Fibroblast of mammary gland (primary cell): ENCODE measurements around the gene CCR6.

Source experiments
- DNase-seq: peaks from one replicate; pipeline ENCODE4 v3.0.0-alpha.2; 2010; ENCODE audit warnings: low read depth
- H3K4me3 ChIP-seq: 2 replicates; pipeline ENCODE4 v1.5.1; 2011; ENCODE audit warnings: low read depth, mild to moderate bottlenecking, low read length, moderate library complexity; ENCODE audit not compliant: control insufficient read depth
- CTCF ChIP-seq: conservative IDR thresholded peaks from 2 replicates; pipeline ENCODE4 v1.5.1; 2011; ENCODE audit warnings: low read depth, low read length, inconsistent platforms; ENCODE audit not compliant: control insufficient read depth, insufficient read depth

Gene CCR6

GRCh38 chr6:167093922-167094432 is 28.9 kb upstream of the CCR6 start:
- TF ChIP-seq CTCF: no peak
- no peak for DNase-seq
- no peak overlapping the region for H3K4me3 ChIP-seq

GRCh38 chr6:167094436-167094819 is 28.5 kb upstream of the CCR6 start:
- no peak overlapping the region for H3K4me3 ChIP-seq
- DNase-seq: no peak
- TF ChIP-seq CTCF: no peak

GRCh38 chr6:167094820-167095637 is 27.9 kb upstream of the CCR6 start:
- no peak for DNase-seq
- TF ChIP-seq CTCF: no peak
- H3K4me3 ChIP-seq: no peak overlapping the region

GRCh38 chr6:167095888-167096287 is 27.0 kb upstream of the CCR6 start:
- TF ChIP-seq CTCF: no peak
- DNase-seq: no peak
- H3K4me3 ChIP-seq: no peak overlapping the region

DNA sequence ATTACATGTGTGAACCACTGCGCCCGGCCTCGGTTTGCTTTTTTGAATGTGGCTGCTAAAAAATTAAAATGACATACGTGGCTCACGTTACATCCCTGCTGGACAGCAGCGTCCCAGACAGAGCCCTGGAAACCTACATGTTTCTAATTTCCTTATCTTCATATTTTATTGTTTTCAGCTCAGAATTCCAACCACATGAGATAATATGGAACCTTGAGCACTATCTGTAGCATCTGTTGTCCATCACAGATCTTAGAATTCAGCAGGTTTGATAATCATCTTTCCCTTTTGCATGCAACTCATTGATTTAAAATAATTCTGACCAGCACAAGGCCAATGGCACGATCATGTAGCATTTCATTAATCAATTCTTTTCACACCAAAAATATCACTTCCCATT is 25.9 kb upstream of the CCR6 start:
- H3K4me3 ChIP-seq: no peak overlapping the region
- no peak for TF ChIP-seq CTCF
- no peak for DNase-seq

DNA sequence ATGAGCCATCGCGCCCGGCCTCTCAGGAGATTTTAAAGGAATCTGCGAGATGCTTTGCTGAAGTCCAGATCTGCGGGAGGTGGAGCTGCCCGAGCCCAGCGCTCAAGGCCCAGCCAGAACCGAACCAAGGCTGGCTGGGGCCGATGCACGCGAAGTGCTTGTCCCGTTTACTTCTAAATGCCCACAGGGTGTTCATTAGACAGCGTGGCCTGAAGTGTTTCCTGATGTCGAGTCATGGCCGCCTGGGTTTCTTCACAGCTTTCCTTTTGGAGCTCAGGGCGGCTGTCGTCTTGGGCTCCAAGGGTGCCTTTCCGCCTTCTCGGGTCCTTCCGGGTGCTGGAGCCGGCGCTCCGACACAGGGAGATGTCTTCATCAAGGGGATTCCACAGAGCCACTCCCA is 25.1 kb upstream of the CCR6 start:
- DNase-seq: no peak
- no peak overlapping the region for H3K4me3 ChIP-seq
- TF ChIP-seq CTCF: no peak
